ENCODE results near the gene HYCC2. TPM values are rescaled to one million over a fixed set of nuclear protein-coding genes. Genes with fewer than 3 reads are reported as not detected.

HYCC2 gene
- total RNA-seq, 6 experiments from 2014 or later = 12.1 to 17.6 (median 13.5) TPM

- Mint-ChIP-seq H3K27me3 (ENCODE audit: insufficient read depth) (peaks cover 5% of the 10 kb centered on the region), H3K4me1 (ENCODE audit: low read depth) (peaks cover 57% of the 10 kb centered on the region), H3K4me3 (peak within 1 kb of the TSS; percentile 94), H3K27ac (peak within 1 kb of the TSS; percentile 93), H3K9me3 (no peaks in the 10 kb centered on the region), H3K36me3 (ENCODE audit: low read depth) (peaks cover 36% of the 10 kb centered on the region)
- no peak for TF ChIP-seq CTCF (IDR thresholded peaks at IDR 0.05)
- peak; percentile 68 for DNase-seq
Observed at GRCh38 chr2:201116115-201116958, 44.9 kb upstream of the HYCC2 start, which contains the start of gene CFLAR. TSS of gene CFLAR (plus strand) at chr2:201116164. CDS start at chr2:201129866, 13,702 bp downstream.

DNA sequence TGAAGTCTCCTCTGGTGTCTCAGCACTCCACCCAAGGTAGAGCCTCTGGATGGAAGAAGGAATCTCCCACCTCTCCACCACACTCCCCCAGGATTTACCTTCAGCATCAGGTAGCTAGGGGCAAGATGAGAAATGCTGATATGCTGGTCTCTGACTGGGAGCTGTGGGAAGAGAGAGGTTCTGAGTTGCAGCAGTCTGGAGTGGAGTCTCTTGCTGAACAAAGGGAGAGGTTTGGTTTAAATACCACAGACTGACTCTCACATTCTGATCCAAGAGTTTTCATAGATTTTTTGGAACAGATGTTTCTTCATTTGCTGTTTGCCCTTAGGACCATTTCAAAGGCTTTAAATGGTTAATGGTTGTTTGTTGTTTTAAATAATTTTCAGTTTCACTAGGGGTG lies 43.4 kb upstream of the HYCC2 start:
- H3K4me3 Mint-ChIP-seq = peak overlapping the region; percentile 94
- H3K27ac Mint-ChIP-seq = peak overlapping the region; percentile 93
- H3K9me3 Mint-ChIP-seq = no peaks in the 10 kb centered on the region
- peaks cover 23% of the 10 kb centered on the region for H3K36me3 Mint-ChIP-seq (ENCODE audit: low read depth)
- no peak for DNase-seq
- H3K4me1 Mint-ChIP-seq (ENCODE audit: low read depth) = peaks cover 42% of the 10 kb centered on the region
- peaks cover 3% of the 10 kb centered on the region for H3K27me3 Mint-ChIP-seq (ENCODE audit: insufficient read depth)
- TF ChIP-seq CTCF (IDR thresholded peaks at IDR 0.05) = no peak

- Mint-ChIP-seq H3K4me3 (peak overlapping the region; percentile 94), H3K27ac (peak overlapping the region; percentile 93), H3K4me1 (ENCODE audit: low read depth) (peaks cover 37% of the 10 kb centered on the region), H3K27me3 (ENCODE audit: insufficient read depth) (peaks cover 3% of the 10 kb centered on the region), H3K9me3 (no peaks in the 10 kb centered on the region), H3K36me3 (ENCODE audit: low read depth) (peaks cover 20% of the 10 kb centered on the region)
- no peak for DNase-seq
- TF ChIP-seq CTCF (IDR thresholded peaks at IDR 0.05) = no peak
Observed at GRCh38 chr2:201114350-201114749, 42.9 kb upstream of the HYCC2 start.

DNA sequence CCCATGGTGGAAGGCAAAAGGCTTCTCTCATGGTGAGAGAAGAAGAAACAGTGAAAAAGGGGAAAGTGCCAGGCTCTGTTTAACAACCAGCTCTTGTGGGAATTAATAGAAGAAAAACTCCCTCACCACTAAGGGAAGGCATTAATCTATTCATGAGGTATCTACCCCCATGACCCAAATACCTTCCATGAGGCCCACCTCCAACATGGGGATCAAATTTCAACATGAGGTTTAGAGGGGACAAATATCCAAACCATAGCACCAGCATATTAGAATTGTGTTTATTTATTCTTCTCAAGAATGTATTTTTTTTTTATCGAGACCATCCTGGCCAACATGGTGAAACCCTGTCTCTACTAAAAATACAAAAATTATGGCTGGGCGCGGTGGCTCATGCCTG lies 39.6 kb upstream of the HYCC2 start:
- Mint-ChIP-seq H3K36me3 (ENCODE audit: low read depth) (peaks cover 10% of the 10 kb centered on the region; the same call in 1 of the 2 replicates), H3K27me3 (ENCODE audit: insufficient read depth) (no peaks in the 10 kb centered on the region; the same call in 1 of the 2 replicates), H3K4me3 (no peak overlapping the region), H3K4me1 (ENCODE audit: low read depth) (peaks cover 17% of the 10 kb centered on the region), H3K27ac (no peak overlapping the region), H3K9me3 (no peaks in the 10 kb centered on the region)
- no peak for TF ChIP-seq CTCF (IDR thresholded peaks at IDR 0.05)
- no peak for DNase-seq

DNA sequence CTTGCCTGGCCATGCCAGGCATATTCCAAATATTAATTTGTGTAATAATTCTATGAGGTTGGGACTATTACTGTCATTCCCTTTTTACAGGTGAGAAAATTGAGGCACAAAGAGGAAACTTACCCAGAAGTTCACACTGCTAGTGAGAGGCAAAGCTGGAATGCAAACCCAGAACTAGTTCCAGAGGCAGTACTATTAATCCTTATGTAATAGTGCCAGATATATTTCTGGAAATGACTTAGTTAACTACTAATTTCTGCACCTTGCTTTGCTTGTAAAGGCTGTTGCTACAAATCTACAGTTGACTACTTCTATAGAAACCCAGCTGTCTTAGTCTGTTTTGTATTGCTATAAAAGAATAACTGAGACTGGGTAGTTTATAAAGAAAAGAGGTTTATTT lies 39.1 kb upstream of the HYCC2 start:
- TF ChIP-seq CTCF (IDR thresholded peaks at IDR 0.05) = no peak
- Mint-ChIP-seq H3K27ac (no peak overlapping the region), H3K27me3 (ENCODE audit: insufficient read depth) (no peaks in the 10 kb centered on the region; the same call in 1 of the 2 replicates), H3K9me3 (no peaks in the 10 kb centered on the region), H3K36me3 (ENCODE audit: low read depth) (peaks cover 14% of the 10 kb centered on the region; the same call in 1 of the 2 replicates), H3K4me1 (ENCODE audit: low read depth) (peaks cover 17% of the 10 kb centered on the region), H3K4me3 (no peak overlapping the region)
- DNase-seq = no peak
